AG09319 (cell line): Measurements from ENCODE around the gene IRS1.
A peak's percentile ranks its signal among the peaks of the same experiment; 100 is the strongest.

Experiments
- DNase-seq: peaks from one replicate; pipeline ENCODE4 v3.0.0-alpha.2; 2010; ENCODE audit warnings: low read depth; ENCODE audit errors: extremely low read depth
- CTCF ChIP-seq: IDR thresholded peaks from 2 replicates; pipeline ENCODE4 v1.5.1; 2011; ENCODE audit warnings: low read depth, mild to moderate bottlenecking, inconsistent platforms, low read length, moderate library complexity

Gene IRS1

GRCh38 chr2:226730481-226730880 lies 69.1 kb downstream of the IRS1 start:
- no peak for DNase-seq
- TF ChIP-seq CTCF: peak; percentile 17

- no peak for DNase-seq
- no peak for TF ChIP-seq CTCF
These were observed 70.6 kb downstream of the IRS1 start for GRCh38 chr2:226728996-226729395.

GRCh38 chr2:226727251-226727650 lies 72.4 kb downstream of the IRS1 start:
- DNase-seq: no peak
- no peak for TF ChIP-seq CTCF

GRCh38 chr2:226726546-226726945 lies 73.1 kb downstream of the IRS1 start:
- no peak for DNase-seq
- no peak for TF ChIP-seq CTCF

- TF ChIP-seq CTCF: no peak
- DNase-seq: no peak
These were observed 74.3 kb downstream of the IRS1 start for GRCh38 chr2:226725126-226725860.

- DNase-seq: no peak
- no peak for TF ChIP-seq CTCF
These were observed 78.1 kb downstream of the IRS1 start for GRCh38 chr2:226721541-226721940.

- no peak for DNase-seq
- TF ChIP-seq CTCF: no peak
These were observed 78.7 kb downstream of the IRS1 start for GRCh38 chr2:226720948-226721347.
